GM18499 (cell line): ENCODE data around the gene CSK.

Source experiments
- ATAC-seq: cut with Tn5 transposase; IDR thresholded peaks from one replicate; pipeline ENCODE4 v1.9.1; 2021; ENCODE audit warnings: moderate number of reproducible peaks; ENCODE audit not compliant: insufficient read depth, unreplicated experiment

The CSK gene

DNA sequence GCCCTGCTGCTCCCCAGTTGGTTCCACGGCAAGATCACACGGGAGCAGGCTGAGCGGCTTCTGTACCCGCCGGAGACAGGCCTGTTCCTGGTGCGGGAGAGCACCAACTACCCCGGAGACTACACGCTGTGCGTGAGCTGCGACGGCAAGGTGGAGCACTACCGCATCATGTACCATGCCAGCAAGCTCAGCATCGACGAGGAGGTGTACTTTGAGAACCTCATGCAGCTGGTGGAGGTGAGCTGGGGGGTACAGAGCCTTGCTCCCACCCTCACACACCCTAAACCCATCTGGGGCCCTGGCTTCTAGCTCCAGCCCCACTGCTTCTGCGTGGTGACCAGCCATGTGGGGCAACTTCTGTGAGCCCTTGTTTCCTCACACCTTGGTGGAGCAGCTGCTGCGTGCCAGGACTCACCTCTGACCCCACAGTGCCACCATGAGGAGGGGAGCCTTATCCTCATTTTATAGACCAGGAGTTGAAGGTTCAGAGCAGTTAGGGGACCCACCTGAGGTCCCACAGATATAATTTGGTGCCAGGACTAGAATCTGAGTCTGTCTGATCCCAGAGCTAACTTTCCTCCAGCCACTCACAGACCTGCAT lies 17.5 kb downstream of the CSK start:
- no peak for ATAC-seq

DNA sequence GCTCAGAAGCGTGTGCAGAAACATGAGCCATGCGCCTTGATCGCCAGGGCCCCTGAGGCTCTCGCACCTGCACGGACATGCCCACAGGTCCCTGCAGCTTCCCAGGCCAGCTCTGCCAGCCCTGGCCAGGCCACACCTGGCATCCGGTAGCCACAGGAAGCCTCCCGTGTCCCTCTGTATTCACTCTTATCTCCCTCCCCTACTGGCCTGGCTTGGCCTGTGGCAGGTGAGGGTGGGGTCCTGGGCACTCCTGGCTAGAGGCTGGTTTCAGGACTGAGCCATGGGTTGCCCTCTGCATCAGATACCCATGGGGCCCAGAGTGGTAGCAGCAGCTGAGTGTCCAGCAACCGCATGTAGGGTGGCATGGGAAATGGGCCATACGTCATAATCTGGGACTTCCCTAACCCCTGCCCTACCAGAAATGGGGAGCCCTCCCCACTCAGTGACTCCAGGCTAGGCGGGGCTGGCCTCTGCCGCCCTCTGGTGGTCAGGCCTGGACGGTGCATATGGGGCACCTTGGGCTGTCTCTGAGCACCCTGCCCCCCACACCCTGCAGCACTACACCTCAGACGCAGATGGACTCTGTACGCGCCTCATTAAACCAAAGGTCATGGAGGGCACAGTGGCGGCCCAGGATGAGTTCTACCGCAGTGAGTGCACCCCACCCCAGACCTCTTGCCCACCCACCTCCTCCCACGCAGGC lies 18.1 kb downstream of the CSK start:
- ATAC-seq: peak; percentile 45

DNA sequence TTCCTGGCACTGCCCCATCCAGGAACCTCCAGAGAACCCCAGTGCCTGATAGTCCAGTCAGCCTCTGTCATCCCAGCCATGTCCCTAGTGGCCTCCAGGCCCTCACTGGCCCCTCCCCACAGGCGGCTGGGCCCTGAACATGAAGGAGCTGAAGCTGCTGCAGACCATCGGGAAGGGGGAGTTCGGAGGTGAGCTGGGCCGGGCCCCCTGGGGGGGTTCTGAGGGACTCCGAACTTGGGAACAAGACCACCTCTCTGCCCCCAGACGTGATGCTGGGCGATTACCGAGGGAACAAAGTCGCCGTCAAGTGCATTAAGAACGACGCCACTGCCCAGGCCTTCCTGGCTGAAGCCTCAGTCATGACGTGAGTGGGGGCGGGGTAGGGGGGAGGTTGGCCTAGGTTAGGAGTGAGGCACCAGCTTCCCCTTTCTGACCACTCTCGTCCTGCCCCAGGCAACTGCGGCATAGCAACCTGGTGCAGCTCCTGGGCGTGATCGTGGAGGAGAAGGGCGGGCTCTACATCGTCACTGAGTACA lies 18.7 kb downstream of the CSK start:
- ATAC-seq: no peak

DNA sequence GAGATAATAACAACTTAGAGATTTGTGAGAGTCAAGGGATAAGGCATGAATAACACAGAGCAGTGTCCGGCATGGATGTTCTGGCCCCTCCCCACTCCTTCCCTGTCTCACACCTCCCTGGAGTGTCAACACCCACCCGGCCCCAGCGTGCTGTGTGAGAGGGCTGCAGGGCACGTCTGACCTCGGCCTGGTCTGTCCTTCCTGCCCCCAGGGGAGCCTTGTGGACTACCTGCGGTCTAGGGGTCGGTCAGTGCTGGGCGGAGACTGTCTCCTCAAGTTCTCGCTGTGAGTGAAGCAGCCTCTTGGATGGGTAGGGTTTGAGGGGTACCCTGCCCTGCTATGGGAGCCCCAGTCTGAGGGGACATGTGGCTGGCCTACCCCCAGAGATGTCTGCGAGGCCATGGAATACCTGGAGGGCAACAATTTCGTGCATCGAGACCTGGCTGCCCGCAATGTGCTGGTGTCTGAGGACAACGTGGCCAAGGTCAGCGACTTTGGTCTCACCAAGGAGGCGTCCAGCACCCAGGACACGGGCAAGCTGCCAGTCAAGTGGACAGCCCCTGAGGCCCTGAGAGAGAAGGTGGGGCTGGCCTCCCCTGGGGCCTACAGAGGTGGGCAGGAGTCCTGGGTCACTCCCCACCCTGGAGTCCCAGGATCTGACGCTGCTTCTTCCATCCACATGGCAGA lies 19.6 kb downstream of the CSK start:
- ATAC-seq: no peak

DNA sequence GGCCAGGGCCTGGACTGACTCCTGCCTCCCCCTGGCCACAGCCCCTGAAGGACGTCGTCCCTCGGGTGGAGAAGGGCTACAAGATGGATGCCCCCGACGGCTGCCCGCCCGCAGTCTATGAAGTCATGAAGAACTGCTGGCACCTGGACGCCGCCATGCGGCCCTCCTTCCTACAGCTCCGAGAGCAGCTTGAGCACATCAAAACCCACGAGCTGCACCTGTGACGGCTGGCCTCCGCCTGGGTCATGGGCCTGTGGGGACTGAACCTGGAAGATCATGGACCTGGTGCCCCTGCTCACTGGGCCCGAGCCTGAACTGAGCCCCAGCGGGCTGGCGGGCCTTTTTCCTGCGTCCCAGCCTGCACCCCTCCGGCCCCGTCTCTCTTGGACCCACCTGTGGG lies 20.4 kb downstream of the CSK start:
- no peak for ATAC-seq

- no peak for ATAC-seq
Measured at GRCh38 chr15:74802862-74803447, 21.1 kb downstream of the CSK start.

DNA sequence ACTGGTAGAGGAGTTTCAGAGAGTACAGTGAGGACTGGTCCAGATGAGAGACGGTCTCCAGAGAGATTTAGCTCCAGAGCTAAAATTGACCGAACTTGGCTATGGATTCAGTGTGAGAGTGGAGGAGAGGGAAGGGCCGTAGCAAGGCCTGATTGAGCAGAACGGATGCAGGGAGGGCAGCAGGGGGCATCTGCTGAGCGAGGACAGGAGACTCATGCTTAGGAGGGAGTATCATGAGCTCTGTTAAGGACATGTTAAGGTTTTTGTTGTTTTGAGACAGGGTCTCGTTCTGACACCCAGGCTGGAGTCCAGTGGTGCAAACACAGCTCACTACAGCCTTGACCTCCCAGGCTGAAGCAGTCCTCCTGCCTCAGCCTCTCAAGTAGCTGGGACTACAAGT lies 23.1 kb downstream of the CSK start:
- ATAC-seq: no peak

DNA sequence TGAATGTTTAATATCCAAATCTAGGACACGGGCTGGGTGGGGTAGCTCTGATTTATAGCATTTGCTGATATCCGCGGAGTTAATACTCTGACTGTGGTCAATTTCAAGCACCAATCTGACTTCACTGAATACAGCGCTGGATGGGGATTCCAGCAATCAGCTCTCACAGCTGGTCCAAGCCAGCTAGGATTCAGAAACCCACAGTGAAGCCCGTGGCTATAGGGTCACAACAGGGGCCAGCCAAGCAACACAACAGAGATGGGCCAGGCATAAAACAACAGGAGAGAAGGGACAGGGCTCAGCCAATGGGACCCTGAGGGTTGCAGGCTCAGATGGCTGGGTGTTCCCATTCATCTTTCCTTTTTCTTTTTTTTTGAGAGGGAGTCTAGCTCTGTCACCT lies 25.4 kb downstream of the CSK start:
- no peak for ATAC-seq

DNA sequence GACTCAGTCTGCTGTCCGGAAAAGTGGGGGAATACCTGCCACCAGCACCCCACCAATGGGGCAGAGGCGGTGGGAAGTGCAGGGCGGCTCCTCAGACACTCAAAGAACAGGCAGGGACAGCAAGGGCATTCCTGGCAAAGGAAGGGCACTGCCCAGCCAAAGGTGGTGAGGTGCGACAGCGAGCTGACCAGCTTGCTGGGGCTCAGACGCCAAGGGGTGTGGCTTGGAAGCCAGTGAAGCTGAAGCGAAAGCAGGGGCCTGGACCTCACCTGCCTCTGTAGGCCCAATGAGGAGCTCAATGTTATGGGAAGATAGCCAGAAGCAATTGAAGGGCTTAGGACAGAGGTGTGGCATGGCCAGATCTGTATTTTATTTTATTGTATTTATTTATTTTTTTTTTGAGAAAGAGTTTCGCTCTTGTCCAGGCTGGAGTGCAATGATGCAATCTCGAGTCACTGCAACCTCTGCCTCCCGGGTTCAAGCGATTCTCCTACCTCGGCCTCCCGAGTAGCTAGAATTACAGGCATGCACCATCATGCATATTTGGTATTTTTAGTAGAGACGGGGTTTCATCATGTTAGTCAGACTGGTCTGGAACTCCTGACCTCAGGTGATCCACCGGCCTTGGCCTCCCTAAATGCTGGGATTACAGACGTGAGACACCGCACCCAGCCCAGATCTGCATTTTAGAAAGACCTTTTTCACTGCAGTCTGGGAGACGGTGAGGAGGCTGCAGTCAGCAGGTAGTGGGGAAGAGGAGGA lies 26.4 kb downstream of the CSK start:
- no peak for ATAC-seq

DNA sequence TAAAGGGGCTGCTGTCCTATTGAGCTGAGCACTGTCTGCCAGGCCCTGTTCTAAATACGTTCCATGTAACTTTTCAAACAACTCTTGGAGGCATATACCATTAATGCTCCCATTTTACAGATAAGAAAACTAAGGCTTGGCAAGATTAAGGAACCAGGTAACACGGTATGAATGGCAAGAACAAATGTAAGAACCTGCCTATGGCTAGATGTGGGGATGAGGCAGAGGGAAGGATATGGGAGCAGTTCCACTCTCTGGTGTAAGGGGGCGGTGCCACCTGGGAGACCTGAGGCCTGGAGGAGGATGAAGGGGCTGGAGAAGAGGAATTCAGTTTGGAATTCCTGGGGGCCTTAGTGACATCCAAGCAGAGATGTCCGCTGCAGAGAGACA lies 27.0 kb downstream of the CSK start:
- ATAC-seq: no peak

- no peak for ATAC-seq
Measured at GRCh38 chr15:74809242-74809641, 27.4 kb downstream of the CSK start.

- ATAC-seq: no peak
Measured at GRCh38 chr15:74809956-74810355, 28.1 kb downstream of the CSK start.

DNA sequence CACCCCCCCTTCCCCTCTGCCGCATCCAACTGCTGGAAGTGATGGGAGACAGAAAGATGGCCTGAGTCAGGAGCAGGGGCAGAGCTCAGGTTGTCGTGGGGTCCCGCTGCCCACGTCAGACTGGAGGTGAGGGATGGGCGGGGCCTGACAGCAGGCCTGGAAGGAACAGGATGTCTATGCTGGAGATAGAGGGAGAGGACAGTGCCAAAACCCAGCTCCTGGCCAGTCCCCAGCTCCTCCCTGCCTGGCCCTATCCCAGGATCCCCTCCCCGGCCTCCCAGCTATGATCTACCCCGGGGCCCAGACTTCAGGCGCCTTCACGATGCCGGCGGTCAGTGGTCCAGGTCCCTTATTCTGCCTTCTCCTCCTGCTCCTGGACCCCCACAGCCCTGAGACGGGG lies 30.7 kb downstream of the CSK start, which contains the start of gene LMAN1L:
TSS of gene LMAN1L (plus strand) at position 303 of the 400 bp plus-strand sequence. CDS start at position 323, 20 bp downstream.
- no peak for ATAC-seq

DNA sequence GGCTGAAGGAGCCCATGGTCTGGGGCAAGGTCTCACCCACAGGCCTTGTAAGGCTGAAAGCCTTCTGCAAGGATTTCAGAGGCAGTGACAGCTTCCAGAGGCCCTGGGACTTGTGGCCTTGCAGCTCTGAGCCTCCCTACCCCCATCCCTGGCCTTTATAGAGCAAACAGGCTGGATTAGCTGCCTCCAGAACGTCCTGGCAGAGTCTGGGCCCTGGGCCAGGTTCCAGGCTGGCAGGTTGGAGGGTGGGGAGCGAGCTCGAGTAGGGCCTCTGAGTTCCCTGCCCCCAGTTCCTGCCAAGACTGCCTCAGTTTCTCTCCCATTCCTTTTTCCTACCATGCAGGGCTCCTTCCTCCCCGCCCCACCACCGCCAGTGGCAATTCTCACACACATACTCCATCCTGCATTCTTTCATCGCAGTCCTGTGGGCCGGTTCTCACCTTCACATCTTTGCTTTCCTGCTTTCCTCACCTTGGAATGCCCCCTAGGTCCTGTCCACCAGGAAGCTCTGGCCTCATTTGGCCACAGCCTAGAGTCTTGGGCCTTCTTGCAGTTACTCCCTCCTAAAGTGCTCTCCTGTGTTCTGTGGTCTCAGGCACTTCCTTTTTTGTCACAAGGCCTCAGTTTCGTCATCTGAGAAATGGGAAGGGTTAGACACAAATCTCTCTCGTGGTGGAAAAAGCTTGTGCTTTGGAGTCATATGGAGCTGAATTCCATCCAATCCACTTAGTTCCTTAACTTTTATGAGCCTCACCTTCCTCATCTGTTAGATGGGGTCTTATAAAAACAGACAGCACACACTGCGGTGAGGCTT lies 33.4 kb downstream of the CSK start:
- no peak for ATAC-seq

DNA sequence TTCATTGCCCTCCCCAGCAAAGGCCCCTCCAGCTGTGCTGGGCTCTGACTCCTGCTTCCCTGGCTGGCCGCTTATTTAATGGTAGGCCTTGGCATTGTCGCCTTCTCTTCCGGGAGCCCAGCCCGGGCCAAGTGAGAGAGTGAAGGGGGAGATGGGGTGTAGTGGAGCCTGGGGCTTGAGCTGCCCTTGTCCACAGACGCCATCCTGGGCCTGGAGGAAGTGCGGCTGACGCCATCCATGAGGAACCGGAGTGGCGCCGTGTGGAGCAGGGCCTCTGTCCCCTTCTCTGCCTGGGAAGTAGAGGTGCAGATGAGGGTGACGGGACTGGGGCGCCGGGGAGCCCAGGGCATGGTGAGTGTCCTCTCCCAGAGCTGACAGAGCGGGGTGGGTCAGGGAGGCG lies 34.1 kb downstream of the CSK start:
- ATAC-seq: no peak

DNA sequence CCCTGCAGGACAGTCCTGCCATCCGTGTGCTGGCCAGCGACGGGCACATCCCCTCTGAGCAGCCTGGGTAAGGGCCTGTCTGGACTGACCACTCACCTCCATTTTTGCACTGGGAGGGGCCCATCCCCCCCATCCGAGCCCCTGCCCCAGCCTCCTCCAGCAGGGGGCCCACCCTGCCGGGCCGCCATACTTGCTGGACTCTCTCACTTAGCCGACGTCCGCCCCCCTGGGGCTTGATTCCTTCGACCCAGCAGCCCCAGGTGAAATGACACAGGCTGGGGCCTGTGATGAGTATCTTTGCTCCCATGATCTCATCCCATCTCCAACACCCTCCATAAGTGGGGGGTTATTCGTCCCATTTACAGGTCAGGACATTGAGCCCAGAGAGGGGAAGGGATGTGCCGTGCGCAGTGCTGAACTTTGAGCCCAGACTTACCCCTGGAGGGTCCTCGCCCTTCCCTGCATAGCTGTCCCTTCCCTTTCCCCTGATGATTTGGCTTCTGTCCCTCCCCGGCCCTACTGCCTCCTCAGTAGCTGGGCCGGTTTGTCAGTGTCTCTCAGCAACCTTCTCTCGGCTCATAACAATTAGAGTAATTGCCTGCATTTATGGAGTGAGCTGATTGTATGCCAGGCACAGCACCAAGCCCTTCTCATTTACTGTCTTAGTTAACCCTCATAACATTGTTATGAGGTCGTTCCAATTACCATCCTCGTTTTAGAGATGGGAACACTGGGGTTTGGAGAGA lies 34.9 kb downstream of the CSK start:
- ATAC-seq: no peak

- ATAC-seq: no peak
Measured at GRCh38 chr15:74817370-74817737, 35.5 kb downstream of the CSK start.

DNA sequence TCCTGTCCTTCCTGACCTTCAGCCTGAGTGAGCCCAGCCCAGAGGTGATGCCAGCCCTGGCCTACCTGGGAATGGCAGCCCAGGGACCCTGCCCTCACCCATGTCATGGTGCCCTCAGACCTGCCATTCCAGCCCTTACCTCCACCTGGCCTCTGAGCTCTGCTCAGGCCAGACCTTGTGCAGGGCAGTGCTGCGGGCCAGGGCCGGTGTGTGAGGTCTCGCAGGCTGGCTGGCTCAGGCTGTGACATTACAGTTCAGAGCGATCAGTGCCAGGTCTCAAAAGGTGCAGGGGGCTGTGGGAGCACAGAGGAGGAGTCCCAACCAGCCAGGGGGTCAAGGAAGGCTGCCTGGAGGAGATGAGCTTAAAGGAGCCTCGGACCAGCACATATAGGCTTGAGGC lies 38.2 kb downstream of the CSK start:
- no peak for ATAC-seq
